ENCODE results near the gene BABAM2.

The BABAM2 gene

DNA sequence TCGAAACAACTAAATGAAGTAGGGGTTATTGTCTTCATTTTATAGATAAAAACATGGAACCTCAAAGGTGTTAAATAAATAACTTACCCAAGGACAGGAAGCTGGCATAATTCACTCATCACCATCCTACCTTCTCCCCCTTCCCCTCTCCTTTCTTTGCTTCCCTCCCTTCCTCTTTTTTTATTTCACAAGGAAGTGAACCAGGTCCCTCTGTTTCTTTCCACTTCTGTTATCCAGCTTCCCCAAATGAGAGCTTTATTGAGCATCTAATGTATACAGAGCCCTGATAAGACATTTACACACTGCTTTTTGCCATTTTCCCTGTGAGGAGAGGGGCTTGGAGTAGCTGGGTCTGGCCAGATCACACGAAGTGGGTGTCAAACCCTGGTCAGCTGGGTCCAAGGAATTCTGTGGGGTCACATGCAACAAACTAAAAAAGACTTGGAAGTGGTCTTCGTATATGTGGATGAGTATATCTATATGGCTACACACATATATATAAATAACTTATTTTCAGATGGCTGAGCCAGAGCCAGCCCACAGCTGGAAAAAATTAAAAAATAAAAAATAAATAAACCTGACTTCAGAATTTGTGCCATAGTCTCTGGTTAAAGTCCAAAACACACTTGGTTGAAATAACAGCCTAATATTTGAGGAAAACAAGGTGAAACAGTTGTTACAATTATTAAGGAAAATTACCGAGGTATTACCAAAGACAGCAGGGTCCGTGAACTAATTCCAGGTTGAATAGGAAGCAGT is 452.8 kb downstream of the BABAM2 start:
- DNase-seq (ENCODE audit: low read depth, low spot score): no peak

DNA sequence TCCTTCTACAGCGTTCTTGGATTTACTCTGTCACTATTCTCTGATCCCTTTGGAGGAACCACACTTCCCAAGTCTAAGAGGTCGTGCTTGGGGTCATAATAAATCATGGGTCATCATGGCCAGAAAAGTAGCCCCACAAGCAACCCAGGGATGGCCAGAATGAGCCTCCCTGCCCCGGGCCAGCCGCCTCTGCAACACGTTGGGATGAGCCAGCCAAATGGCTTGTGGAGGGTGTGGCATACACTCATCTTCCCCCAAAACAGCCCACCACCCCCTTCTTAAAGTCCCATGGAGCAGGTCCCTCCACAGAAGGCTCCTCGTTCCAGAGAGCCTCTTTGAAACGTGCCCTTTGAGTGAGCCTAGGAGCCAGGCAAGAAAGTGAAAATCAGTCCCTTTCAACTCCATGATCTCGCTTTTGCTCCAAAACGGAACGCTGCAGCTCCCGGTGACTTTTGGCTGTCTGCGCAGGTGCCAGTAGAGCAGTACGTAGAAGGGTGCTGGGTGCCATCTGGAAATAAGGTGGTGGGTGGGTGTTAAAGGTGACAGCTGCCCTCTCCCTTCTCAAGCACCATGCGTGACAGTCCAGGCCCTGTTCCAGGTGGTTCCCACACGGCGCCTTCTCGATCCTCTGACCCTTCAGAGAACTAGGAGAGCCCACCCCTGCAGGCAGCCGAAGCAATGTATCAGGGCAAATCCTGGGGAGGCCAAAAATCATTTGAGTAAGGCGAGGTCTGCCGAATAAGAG is 453.6 kb downstream of the BABAM2 start:
- DNase-seq (ENCODE audit: low read depth, low spot score): no peak

DNA sequence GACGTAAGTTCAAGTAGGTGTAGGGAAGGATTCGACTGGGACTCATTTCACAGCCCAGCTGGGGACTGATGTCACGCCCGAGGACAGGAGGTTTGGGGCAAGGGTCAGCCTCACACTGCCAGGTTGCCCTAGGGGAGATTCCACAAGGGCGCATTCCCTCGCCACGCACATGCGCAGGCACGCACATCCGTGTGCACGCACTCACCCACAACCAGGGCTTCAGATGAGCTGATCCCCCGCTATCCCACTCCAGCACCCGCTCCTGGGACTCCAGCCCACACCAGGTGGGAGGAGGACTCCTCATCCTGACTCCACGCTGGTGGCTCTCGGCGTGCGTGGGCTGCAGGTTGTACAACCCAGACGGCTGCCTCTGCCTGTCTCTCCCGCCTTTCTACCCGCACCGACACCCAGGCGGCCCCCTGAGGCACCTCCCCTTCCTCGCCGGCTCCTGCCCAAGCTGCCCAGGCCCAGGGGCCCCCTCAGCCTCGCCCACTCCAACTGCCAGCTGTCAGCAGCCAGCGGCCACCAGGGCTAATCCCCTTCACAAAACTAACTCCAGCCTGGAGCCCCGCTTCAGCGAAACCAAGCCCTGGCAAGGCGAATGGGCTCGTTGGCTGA is 454.3 kb downstream of the BABAM2 start:
- no peak for DNase-seq (ENCODE audit: low read depth, low spot score)

DNA sequence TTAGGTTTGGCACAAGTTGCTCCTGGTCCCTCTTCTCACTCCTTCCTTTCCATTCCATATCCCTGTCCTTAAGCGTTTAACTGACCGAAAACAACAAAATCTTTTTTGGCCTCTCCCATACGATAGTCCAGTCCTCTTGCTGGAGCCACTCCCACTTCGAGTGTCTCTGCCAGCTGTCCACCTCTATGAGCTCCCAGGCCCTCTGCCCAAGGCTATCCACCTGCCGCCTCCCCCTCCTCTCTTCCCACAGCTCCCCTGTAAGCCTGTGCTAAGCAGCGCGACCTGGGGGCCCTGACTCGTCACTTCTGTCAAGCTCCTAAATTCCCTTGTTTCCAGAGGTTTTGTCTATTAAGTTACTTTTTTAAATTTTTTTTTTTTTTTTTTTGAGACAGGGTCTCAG is 455.1 kb downstream of the BABAM2 start:
- DNase-seq (ENCODE audit: low read depth, low spot score): no peak

DNA sequence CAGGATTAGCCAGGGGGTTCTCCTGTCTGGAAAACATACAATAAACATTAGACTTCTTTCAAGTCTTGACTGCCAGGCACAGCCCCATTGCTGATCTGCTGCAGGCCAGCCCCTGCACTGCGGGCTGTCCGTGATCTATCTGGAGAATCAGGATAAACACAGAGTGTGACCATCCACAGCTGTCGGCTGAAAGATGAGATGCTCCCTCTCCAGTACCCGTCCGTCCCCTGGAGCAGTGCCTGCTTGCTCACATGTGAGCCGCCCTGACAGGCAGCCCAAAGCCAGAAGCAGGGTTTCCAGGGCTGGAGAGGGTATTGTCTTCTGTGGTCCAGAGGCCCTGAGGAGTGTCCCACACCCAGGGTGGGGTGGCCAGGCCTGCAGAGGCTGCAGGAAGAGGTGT is 456.1 kb downstream of the BABAM2 start:
- DNase-seq (ENCODE audit: low read depth, low spot score): no peak

DNA sequence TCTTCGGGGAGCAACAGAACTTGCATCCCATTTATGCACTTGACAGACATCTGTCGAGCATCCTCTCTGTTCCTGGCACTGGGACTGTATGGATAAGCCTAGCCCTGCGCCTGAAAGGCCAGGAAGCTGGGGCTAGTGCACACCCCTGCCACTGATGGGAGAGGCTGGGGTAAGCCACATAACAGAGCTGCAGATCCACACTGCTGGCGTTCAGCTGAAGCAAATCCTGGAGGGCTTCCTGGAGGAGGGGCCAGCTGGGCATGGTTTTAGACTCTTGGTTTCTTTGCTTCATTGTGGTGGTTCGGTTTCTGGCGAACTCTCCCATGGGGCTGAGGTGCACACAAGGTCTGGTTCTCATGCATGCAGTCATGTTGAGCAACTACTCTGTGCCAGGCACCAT is 456.7 kb downstream of the BABAM2 start:
- DNase-seq (ENCODE audit: low read depth, low spot score): no peak

DNA sequence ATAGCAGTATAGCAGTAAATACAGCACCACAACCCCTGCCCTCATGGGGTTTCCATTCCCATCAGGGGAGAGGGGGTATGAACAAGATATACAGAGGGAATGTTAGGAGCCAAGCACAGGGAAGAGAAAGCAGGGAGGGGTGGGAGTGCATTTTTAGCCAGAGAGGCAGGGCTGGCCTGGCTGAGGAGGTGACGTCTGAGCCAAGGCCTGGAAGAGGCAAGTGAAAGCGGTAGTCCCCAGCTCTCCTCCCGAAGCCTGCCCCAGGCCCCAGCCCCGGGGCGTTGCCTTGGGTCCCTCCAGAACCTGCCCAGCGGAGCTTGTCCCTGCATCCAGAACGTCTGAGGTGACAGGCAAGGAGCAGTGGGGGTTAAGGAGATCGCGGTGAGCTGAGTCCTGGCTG is 457.1 kb downstream of the BABAM2 start:
- no peak for DNase-seq (ENCODE audit: low read depth, low spot score)

DNA sequence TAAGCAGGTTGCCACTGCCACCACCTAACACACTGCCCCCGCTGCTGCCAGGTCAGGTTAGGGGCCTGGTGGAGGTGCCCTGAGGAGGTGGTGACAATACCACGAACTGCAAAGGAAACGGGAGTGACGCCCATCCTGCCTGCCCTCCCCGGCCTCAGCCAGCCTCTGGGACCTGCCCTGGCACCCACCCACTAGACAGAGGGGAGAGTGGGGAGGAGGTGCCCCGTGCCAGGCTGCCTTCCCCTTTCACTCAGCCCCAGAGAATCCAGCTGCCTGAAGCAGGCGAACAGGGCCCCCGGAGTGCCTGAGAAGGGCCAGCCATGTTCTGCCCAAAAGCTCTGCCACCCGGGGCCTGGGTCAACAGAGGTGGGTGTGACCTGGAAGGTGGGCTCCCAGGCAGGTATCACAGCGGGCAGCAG is 457.6 kb downstream of the BABAM2 start:
- no peak for DNase-seq (ENCODE audit: low read depth, low spot score)

DNA sequence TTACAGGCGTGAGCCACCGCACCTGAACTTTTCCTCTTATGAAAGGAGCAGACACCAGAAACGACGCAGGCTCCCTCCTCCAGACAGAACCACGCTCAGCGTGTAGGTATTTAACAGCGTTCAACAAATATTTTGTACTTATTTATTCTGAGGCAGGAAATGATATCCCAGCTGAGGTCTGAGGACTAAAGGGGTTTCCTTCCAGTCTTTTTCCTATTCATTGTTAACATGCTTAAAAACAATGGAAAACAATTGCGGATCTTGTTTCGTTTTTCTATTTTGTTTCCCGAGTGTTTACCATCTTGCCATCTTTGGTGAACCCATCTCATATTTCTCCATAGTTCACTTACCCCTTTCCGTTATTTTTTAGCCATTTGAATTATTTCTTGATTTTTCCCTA is 458.4 kb downstream of the BABAM2 start:
- no peak for DNase-seq (ENCODE audit: low read depth, low spot score)

DNA sequence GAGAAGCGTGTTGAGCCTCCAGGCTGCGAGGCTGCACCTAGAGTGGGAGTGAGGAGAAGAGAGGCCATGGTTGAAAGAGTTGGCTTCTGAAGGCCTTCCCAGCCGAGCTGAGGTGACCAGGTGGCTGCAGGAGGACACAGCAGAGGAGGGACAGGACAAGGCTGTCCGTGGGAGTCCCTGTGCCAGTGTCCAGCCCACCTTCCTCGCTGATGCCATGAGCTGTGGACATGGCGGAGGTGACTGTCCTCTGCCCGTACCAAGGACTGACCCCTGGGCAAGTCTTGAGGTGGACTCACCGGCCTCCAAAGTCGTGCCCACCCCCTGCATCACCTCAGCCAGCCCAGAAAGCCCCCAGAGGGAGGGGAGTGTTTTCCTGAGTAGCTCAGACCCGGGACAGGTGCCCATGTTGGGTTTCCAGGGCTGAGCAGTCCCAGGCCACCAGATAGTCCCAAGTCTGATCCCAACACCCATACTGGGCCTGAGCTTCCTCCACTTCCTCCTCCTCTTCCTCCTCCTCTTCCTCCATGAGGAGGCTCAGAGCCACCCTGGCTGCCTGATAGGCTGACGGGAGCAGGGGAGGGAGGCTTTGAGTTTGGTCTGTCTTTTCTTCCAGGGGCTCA is 459.1 kb downstream of the BABAM2 start:
- no peak for DNase-seq (ENCODE audit: low read depth, low spot score)

DNA sequence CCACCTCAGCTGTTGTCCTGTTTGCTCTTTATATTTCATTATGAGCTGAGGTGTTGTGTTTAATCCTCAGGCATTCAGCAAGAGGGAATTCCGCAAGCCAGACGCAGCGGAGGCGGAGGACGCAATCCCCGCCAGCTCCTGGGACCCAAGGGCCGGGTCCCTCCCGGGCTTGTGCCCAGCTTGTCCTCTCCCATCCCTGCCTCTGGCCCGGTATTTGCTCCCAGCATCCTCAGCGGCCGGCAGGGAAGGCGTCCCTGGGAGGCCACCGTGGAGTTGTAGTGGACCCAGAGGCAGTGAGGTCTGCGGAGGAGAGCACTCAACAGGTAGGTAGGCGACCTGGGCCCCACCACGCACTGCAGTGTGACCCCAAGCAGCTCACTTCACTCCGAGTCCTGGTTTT is 459.7 kb downstream of the BABAM2 start:
- no peak for DNase-seq (ENCODE audit: low read depth, low spot score)

DNA sequence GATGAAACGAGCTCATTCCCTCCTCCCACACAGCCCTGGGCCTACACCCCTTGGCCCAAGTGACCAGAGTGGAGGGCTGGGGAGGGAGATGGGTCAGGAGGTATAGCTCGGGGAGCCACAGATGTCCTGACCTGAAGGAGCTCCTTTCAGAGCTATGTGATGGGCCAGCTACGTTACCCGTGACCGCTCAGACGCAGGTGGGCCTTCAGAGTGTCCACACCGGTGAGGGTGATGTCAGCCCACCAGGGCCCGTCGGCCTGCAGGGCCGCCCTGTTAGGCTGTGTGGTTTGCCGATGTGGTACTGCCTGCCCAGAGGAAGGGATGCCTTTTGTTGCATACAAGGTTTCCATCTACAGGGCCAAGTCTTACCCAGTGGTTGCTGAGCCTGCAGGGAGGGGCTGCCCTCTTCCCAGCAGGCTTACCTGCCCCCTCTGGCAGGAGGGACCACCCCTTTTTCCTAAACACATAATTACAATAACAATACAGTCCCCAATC is 460.3 kb downstream of the BABAM2 start:
- no peak for DNase-seq (ENCODE audit: low read depth, low spot score)

DNA sequence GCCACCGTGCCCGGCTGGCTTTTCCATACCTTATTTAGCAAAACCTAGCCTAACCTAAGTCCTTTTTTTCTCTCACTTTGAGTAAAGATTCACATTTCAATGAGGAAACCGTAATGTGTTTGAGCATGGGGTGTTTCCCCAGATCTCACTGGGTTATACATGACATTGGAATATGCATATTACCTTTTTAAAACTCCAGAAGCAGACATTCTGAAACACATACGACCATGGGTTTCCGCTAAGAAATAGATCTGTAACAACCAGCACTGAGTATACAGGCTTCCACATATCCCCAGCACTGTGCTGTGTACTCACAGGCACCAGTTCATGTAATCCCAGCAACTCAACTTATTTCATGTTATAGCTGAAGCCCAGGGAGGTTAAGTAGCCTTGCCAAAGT is 461.1 kb downstream of the BABAM2 start:
- no peak for DNase-seq (ENCODE audit: low read depth, low spot score)

DNA sequence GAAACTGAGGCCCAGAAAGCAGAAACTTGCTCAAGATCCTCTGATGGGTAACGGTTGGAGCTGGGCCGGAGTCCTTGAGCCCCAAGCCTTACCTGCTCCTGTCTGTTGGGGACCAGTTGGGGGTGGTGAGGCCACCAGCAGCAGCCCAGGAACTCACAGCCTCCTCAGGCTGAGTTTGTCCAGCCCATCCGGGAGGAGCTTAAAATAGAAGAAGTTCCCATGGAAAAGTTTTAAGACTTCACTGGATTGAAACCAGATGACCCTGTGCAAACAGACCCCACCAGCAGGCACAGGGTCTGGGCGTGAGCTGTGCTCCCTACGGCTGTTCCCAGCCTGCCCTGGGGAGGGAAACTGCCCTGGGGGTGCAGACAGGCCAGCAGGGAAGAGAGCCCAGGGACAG is 461.6 kb downstream of the BABAM2 start:
- no peak for DNase-seq (ENCODE audit: low read depth, low spot score)

DNA sequence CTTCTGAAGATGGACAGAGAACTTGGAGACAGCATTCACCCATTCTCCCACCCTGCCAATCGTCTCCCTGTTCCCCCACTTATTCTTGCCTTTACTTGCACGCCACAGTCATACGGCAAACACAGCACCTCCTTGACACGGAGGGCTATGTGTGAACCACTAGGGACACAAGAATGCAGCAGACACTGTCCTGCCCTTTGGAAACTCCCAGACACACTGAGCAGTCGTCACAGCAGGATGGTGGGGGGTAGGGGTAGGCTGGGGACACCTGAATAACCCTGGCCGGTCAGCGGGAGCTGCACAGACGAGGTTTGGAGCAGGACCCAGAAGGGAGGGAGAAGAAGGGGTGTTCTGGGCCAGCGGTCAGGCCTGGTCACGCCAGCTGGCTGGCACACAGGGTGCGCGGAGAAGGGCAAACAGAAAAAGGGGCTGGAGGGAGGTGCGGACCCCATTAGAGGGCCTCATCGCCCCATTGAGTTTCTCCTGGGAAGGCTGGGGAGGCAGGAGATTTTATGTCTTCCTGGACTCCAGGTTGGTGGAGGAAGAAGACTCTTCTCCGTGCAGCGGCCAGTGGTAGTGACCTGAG is 462.2 kb downstream of the BABAM2 start:
- no peak for DNase-seq (ENCODE audit: low read depth, low spot score)

DNA sequence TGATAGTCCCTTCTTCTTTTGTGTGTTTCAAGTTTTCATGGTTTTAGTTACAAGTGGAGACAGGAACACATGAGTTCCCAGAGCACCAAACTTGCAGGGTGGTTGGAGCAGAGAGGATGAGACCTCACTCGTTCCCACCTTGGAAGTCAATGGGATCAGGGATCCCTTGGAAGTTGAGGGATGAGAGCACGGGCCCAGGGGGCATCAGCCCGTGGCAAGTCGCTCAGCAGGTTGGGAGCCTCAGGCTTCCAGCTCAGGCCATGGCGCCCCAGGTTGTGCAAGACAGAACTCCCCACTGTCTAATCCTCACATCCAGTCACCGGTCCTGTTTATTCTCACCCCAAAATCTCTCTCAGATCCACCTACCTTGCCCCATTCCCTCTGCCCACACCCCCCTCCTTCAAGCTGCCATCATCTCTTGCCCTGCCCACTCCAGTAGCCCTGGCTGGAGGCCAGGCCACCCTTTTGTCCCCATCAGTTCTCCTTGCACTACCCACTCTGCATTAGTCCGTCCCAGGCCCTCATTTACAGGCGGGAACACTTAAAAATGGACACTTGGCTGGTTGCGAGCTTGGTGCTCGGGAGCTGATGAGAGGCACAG is 464.5 kb downstream of the BABAM2 start:
- no peak for DNase-seq (ENCODE audit: low read depth, low spot score)

DNA sequence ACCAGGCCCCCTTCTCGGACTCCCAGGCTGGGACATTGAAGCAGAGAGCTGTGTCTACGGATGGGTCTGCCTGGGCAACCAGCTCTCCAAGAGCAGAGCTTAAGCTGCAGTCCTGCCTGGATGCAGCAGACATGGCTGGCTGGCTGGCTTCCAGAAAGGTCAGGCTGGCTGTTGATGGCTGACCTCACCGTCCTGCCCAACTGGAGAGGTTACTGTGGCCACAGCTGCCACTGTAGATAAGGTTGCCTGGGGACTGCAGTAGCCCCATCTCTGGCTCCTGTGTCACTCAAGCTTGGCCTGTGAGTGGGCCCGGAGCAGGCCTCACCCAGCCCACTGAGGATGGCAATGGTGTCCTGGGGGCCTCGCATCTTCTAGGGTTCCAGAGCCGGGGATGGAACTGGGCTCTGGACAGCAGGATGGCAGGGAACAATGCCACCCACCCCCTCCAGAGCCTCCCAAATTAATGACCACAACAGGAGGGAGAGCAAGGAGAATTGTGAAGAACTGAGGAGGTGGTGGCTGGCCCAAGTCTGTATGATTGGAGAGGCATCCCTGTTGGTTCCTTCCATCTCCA is 465.1 kb downstream of the BABAM2 start:
- DNase-seq (ENCODE audit: low read depth, low spot score): no peak

DNA sequence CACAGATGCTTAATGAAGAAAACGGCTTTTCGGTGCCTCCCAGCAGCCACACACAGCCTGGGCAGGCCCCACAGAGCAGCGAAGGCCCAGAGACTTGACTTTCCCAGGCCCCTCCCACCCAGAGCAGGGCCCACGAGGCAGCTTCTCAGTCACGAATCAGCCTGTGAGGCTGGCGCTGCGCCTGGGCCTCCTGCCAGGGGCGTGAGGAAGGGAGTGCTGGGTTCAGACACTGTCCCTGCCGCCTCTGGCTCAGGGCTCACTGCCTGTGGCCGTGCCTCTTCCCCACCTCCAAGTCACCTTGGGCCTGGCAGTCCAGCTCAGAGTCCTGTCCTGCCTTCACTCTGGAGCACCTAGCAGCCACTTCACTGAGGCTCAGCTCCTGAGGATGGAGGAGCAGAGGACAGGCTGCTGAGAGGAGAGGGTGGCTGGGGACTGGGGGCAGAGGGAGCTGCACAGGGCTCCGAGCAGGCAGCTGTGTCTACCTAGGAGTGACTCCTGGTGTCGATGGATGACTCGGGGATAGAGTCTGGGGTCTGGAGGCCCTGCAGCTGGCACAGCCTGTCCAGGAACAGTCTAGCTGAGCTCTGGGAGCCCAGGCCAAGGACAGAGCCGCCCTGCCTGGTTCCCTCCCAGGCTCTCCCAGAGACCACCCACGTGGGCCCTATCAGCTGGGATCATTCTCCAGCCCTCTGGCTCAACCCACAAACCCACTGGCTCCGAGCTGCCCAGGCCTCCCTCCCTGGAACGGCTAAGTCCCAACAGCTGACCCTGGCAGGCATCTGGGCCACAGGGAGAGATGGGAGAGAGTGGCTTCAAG is 465.8 kb downstream of the BABAM2 start:
- no peak for DNase-seq (ENCODE audit: low read depth, low spot score)

DNA sequence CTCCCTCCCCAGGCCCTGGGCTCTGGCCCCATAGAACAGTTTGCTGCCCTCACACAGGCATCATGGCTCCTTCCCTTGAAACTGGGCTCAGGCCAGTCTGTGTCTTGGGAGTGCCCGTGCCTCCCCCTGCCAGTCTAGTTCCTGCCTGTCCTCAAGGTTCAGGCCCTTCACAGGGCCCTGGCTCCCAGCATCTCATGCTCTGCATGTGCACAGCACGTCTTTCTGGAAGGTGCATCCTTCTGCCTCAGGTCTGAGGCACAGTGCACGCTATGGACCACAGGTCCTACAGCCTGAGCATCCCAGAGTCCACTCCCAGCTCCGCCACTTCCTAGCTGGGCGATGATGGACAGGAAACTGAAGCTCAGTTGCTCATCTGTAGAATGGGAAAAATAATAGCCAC is 466.5 kb downstream of the BABAM2 start:
- no peak for DNase-seq (ENCODE audit: low read depth, low spot score)

DNA sequence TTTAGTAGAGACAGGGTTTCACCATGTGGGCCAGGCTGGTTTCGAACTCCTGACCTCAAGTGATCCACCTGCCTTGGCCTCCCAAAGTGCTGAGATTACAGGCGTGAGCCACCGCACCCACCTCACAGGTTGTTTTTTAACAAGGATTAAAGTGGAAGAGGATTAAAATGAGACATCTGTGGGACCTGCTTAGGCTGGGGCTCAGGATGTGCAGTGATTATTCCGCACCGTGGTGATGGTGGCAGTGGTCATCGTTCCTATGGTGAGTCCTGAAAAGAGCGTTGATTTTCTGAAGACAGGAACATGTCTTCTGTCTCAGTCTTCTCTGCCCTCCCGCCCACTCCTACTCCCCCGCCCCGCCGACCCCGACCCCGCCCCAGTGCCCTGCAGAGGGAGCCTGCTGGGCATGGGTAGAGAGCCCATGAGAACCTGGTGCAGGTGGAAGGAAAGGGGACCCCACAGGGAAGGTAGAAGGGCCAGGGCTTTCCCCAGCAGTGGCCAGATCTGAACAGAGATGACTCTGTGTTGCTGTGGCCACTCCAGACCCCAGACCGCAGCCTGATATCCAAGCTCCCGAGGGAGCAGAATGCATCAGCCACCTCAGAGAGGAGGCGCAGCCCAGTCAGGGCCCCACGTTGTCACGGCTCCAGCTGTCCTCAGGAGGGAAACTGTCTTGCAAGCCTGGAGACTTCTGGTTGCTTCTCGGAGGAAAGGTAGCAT is 467.6 kb downstream of the BABAM2 start:
- DNase-seq (ENCODE audit: low read depth, low spot score): no peak
